ENCODE measurements around the gene EBP.

DNA sequence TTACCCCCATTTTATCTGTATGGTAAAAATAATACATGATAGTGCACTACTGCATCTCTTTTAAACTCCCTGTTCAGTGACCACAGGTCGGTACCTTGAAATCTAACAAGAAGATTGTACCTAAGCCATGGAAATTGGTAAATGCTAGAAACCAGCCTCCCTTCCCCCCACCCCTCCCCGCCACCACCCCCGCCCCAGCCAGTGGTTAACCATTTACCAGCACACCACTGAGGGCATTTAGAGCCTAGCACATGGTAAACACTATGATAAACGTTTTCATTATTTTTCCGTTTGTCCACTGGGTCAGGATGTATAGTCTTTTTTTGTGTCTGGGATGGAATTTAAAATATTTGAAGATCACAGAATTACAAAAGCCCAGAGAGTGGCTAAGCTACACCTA is 46.3 kb upstream of the EBP start:
- TF ChIP-seq, protein P1, sequence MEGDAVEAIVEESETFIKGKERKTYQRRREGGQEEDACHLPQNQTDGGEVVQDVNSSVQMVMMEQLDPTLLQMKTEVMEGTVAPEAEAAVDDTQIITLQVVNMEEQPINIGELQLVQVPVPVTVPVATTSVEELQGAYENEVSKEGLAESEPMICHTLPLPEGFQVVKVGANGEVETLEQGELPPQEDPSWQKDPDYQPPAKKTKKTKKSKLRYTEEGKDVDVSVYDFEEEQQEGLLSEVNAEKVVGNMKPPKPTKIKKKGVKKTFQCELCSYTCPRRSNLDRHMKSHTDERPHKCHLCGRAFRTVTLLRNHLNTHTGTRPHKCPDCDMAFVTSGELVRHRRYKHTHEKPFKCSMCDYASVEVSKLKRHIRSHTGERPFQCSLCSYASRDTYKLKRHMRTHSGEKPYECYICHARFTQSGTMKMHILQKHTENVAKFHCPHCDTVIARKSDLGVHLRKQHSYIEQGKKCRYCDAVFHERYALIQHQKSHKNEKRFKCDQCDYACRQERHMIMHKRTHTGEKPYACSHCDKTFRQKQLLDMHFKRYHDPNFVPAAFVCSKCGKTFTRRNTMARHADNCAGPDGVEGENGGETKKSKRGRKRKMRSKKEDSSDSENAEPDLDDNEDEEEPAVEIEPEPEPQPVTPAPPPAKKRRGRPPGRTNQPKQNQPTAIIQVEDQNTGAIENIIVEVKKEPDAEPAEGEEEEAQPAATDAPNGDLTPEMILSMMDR (IDR thresholded peaks at IDR 0.05), result no peak
- TF ChIP-seq POLR2A (IDR thresholded peaks at IDR 0.05), result no peak

Data from breast epithelium (tissue), 3 donors.